B cell (primary cell): Measurements from ENCODE around the gene KCND3. TPM values are rescaled to one million over a fixed set of nuclear protein-coding genes. Genes with fewer than 3 reads are reported as not detected.

Experiments
- ATAC-seq: fragments of 200-7000 bp; cut with Tn5 transposase; one replicate; pipeline ENCODE4 v1.10.0; 2021; ENCODE audit warnings: low read depth, mild to moderate bottlenecking, moderate number of reproducible peaks, moderate library complexity
- CTCF ChIA-PET: fragments of 350-600 bp; sonication (Branson Sonifier 250); formaldehyde crosslinking; loops from one replicate; lab custom pipeline; 2021; ENCODE audit warnings: antibody characterized with exemption, inconsistent platforms; lab: Charles Lee
- POLR2A ChIA-PET: fragments of 350-600 bp; sonication (Branson Sonifier 250); formaldehyde crosslinking; loops from one replicate; lab custom pipeline; 2021; ENCODE audit warnings: antibody characterized with exemption; lab: Charles Lee
- DNase-seq: peaks from one replicate; pipeline ENCODE4 v3.0.0; 2013
- H2AFZ ChIP-seq: 2 replicates; pipeline ENCODE4 v1.6.1; 2012; ENCODE audit warnings: mild to moderate bottlenecking, low read depth, low read length; ENCODE audit not compliant: insufficient read depth, poor library complexity, severe bottlenecking
- H3K27ac ChIP-seq, 2 donors: 1 replicate in 1 of 2; 2 replicates in 1 of 2; pipeline ENCODE4 v1.5.1; 2012 to 2013; ENCODE audit warnings: low read length in 2 of 2, mild to moderate bottlenecking in 2 of 2, moderate library complexity in 1 of 2
- H3K27me3 ChIP-seq, 4 experiments: fragments of 200-600 bp in 1 of 4; sonication (generic) in 1 of 4; replicated peaks in 1 of 4; 1 replicate in 2 of 4; 2 replicates in 2 of 4; pipeline versions ENCODE4 v1.6.1 to v1.7.0; 2013 to 2016; ENCODE audit warnings: low read length in 3 of 4, mild to moderate bottlenecking in 2 of 4, mixed read lengths in 1 of 4, moderate library complexity in 1 of 4; ENCODE audit not compliant: insufficient read depth in 4 of 4, control insufficient read depth in 3 of 4; ENCODE audit errors: control extremely low read depth in 1 of 4
- H3K36me3 ChIP-seq, 2 experiments: replicated peaks in 1 of 2; 1 replicate in 1 of 2; 2 replicates in 1 of 2; pipeline versions ENCODE4 v1.6.1 to v1.7.1; 2013; ENCODE audit warnings: low read length in 1 of 2; ENCODE audit not compliant: insufficient read depth in 2 of 2, control insufficient read depth in 1 of 2; ENCODE audit errors: control extremely low read depth in 1 of 2, extremely low read depth in 1 of 2
- H3K4me1 ChIP-seq, 2 donors: fragments of 200-600 bp in 1 of 2; sonication (generic) in 1 of 2; 1 replicate in 1 of 2; 2 replicates in 1 of 2; pipeline versions ENCODE4 v1.5.1 to v1.6.1; 2013 to 2017; ENCODE audit warnings: low read length in 2 of 2; ENCODE audit not compliant: control insufficient read depth in 2 of 2, insufficient read depth in 2 of 2
- H3K4me2 ChIP-seq: replicated peaks from 2 replicates; pipeline ENCODE3; 2012; ENCODE audit warnings: mild to moderate bottlenecking, low read depth, low read length; ENCODE audit not compliant: poor library complexity, severe bottlenecking
- H3K4me3 ChIP-seq, 5 experiments: fragments of 200-600 bp in 1 of 5; sonication (generic) in 1 of 5; 1 replicate in 3 of 5; 2 replicates in 2 of 5; pipeline versions ENCODE4 v1.5.1 to v1.7.0; 2011 to 2016; ENCODE audit warnings: low read length in 4 of 5, mild to moderate bottlenecking in 4 of 5, low read depth in 2 of 5, control low read depth in 1 of 5, moderate library complexity in 1 of 5; ENCODE audit not compliant: insufficient read depth in 1 of 5; ENCODE audit errors: control extremely low read depth in 1 of 5, extremely low read depth in 1 of 5
- H3K79me2 ChIP-seq: fragments of 200-600 bp; sonication (generic); one replicate; pipeline ENCODE4 v1.6.0; 2016; ENCODE audit warnings: low read length; ENCODE audit not compliant: control insufficient read depth, insufficient read depth
- H3K9ac ChIP-seq: fragments of 200-600 bp; sonication (generic); 2 replicates; pipeline ENCODE4 v1.6.1; 2017; ENCODE audit warnings: mild to moderate bottlenecking, low read length, moderate library complexity
- H3K9me3 ChIP-seq, 3 donors: one replicate each; pipeline versions ENCODE4 v1.6.1 to v1.7.1; 2013; ENCODE audit warnings: low read length in 2 of 3; ENCODE audit not compliant: control insufficient read depth in 2 of 3, insufficient read depth in 1 of 3; ENCODE audit errors: control extremely low read depth in 1 of 3
- H4K20me1 ChIP-seq: 2 replicates; pipeline ENCODE4 v1.6.0; 2012; ENCODE audit warnings: mild to moderate bottlenecking, low read length; ENCODE audit not compliant: insufficient read depth, control insufficient read depth, poor library complexity, severe bottlenecking
- H3K27ac Mint-ChIP-seq: one replicate; pipeline ENCODE4 v1.8.0; 2021; ENCODE audit warnings: mixed read lengths
- H3K27me3 Mint-ChIP-seq: one replicate; pipeline ENCODE4 v1.8.0; 2021; ENCODE audit warnings: mixed read lengths
- H3K4me1 Mint-ChIP-seq: one replicate; pipeline ENCODE4 v1.8.0; 2021; ENCODE audit warnings: mixed read lengths
- H3K4me3 Mint-ChIP-seq: one replicate; pipeline ENCODE4 v1.8.0; 2021; ENCODE audit warnings: mixed read lengths
- H3K9me3 Mint-ChIP-seq: one replicate; pipeline ENCODE4 v1.8.0; 2022; ENCODE audit warnings: mixed read lengths; ENCODE audit not compliant: insufficient read depth
- EZH2 ChIP-seq: IDR thresholded peaks from 2 replicates; pipeline ENCODE4 v1.6.1; 2012; ENCODE audit warnings: borderline replicate concordance, low read depth, mild to moderate bottlenecking, moderate library complexity, low read length; ENCODE audit not compliant: insufficient read depth, poor library complexity, severe bottlenecking
- WGBS: methylation state at CpG from one replicate; pipeline ENCODE4 v1.1.5; 2013; ENCODE audit warnings: missing lambda C conversion rate; ENCODE audit not compliant: insufficient coverage; 5-methylcytosine and 5-hydroxymethylcytosine counted together
- intact Hi-C: fragments of 100-400 bp; cut with micrococcal nuclease; formaldehyde crosslinking; loops from one replicate; pipeline ENCODE4 v1.10.0; 2022
- polyA plus RNA-seq: library from polyadenylated mRNA; depleted of rRNA; stranded (reverse); fragments of >200 nt; gene quantifications from 2 replicates; pipeline ENCODE4 v1.2.3, GENCODE V29; 2012
- total RNA-seq, 2 donors: library from RNA; stranded (reverse); fragments of 120-200 nt in 1 of 2; gene quantifications; 1 replicate in 1 of 2; 2 replicates in 1 of 2; pipeline versions ENCODE4 v1.2.3 to v1.2.4, GENCODE V29; 2013 to 2022
- TF ChIP-seq, protein P1 (sequence below): fragments of 200-600 bp; IDR thresholded peaks from one replicate; pipeline ENCODE4 v1.8.0; 2022; ENCODE audit warnings: antibody characterized with exemption, mild to moderate bottlenecking

Gene KCND3
- total and polyA plus RNA-seq, 2 donors (not counting 1 experiment from before 2014, with no cell fraction given): 0.07 TPM; not detected in 1

DNA sequence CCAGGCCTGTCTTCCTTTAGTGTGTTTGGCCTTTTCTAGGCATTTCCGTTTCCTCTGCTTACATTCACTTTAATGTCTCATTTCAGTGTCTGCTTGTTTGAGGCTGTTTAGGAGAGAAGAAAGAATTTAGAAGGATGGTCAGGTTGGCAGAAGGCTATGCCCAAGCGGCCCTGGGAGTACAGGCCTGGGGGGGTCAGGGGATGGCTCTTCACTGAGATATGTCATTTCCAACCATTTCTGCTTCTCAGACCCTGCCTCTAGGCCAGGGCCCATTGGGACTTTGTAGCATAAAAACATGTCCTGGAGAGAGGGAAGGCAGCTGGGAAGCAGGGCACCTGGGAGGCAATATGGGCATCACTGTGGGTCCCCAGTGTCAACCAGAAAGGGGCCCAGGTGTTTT, 147.7 kb downstream of the KCND3 start:
- H3K9me3 ChIP-seq: no peaks in the 10 kb centered on the region
- no peaks in the 10 kb centered on the region for H3K9me3 Mint-ChIP-seq
- no peak for DNase-seq

DNA sequence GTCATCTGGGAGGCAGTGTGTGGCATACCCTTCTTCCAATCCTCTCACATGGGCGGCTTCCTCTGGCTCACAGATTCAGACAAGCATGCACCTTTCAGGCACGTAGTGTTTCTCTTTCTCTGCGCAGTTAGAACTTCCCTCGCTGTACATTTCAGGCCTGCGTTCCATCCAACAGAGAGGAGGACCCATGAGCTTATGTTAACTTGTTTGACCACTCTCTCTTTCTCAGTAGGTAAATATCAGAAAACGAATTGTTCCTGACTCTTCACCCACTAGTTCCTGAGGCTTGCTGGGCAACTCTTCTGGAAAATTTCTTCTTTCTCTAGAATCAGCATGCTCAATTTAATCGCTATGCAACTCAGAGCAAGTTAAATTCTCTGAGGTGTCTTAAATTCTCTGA, 148.3 kb downstream of the KCND3 start:
- Histone ChIP-seq H3K4me2 (no peak overlapping the region), H3K9ac (no peak overlapping the region), H3K79me2 (no peaks in the 10 kb centered on the region), H2AFZ (no peak overlapping the region), H3K9me3 (no peaks in the 10 kb centered on the region), H3K4me1 (no peaks in the 10 kb centered on the region), H3K4me3 (no peak overlapping the region), H3K36me3 (no peaks in the 10 kb centered on the region), H3K27ac (no peak overlapping the region), H3K27me3 (peaks cover 0 to 3% (median 0%) of the 10 kb centered on the region in 4 experiments), H4K20me1 (no peaks in the 10 kb centered on the region)
- DNase-seq: no peak
- Mint-ChIP-seq H3K9me3 (no peaks in the 10 kb centered on the region), H3K4me3 (no peak overlapping the region), H3K27me3 (peaks cover 21% of the 10 kb centered on the region), H3K4me1 (no peaks in the 10 kb centered on the region), H3K27ac (no peak overlapping the region)
- ChIA-PET POLR2A (no interaction called here), CTCF (no interaction called here)
- no peak for TF ChIP-seq EZH2
- TF ChIP-seq, protein P1, sequence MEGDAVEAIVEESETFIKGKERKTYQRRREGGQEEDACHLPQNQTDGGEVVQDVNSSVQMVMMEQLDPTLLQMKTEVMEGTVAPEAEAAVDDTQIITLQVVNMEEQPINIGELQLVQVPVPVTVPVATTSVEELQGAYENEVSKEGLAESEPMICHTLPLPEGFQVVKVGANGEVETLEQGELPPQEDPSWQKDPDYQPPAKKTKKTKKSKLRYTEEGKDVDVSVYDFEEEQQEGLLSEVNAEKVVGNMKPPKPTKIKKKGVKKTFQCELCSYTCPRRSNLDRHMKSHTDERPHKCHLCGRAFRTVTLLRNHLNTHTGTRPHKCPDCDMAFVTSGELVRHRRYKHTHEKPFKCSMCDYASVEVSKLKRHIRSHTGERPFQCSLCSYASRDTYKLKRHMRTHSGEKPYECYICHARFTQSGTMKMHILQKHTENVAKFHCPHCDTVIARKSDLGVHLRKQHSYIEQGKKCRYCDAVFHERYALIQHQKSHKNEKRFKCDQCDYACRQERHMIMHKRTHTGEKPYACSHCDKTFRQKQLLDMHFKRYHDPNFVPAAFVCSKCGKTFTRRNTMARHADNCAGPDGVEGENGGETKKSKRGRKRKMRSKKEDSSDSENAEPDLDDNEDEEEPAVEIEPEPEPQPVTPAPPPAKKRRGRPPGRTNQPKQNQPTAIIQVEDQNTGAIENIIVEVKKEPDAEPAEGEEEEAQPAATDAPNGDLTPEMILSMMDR: no peak
- intact Hi-C loops: no loop called here
- no peak for ATAC-seq
- WGBS: 85% methylated on average over 6 of the region's 7 CpGs

More for the DNA sequence above, 147.7 kb downstream of the KCND3 start:
- Histone ChIP-seq H3K4me2 (no peak overlapping the region), H3K9ac (no peak overlapping the region), H3K4me3 (no peak overlapping the region), H2AFZ (no peak overlapping the region), H3K36me3 (no peaks in the 10 kb centered on the region), H3K27ac (no peak overlapping the region), H4K20me1 (no peaks in the 10 kb centered on the region), H3K27me3 (no peaks in the 10 kb centered on the region), H3K4me1 (no peaks in the 10 kb centered on the region), H3K79me2 (no peaks in the 10 kb centered on the region)
- no peak overlapping the region for H3K4me3 Mint-ChIP-seq
- intact Hi-C loops: no loop called here
- no peak for ATAC-seq
- ChIA-PET CTCF (no interaction called here), POLR2A (no interaction called here)
- H3K27ac Mint-ChIP-seq: no peak overlapping the region
- TF ChIP-seq, protein P1: no peak
- no peak for TF ChIP-seq EZH2
- no peaks in the 10 kb centered on the region for H3K4me1 Mint-ChIP-seq
- H3K27me3 Mint-ChIP-seq: peaks cover 20% of the 10 kb centered on the region
- WGBS: no CpG with 5 or more reads among the region's 2 CpGs
